Smooth muscle cell of the coronary artery (primary cell): ENCODE data around the gene OR4S2. TPM values are rescaled to one million over a fixed set of nuclear protein-coding genes. Genes with fewer than 3 reads are reported as not detected.

ENCODE experiments used
- total RNA-seq: library from RNA; depleted of rRNA; stranded (reverse); fragments of >200 nt; gene quantifications from 2 replicates; pipeline ENCODE4 v1.2.3, GENCODE V29; 2014; ENCODE audit warnings: low replicate concordance

Gene OR4S2, protein sequence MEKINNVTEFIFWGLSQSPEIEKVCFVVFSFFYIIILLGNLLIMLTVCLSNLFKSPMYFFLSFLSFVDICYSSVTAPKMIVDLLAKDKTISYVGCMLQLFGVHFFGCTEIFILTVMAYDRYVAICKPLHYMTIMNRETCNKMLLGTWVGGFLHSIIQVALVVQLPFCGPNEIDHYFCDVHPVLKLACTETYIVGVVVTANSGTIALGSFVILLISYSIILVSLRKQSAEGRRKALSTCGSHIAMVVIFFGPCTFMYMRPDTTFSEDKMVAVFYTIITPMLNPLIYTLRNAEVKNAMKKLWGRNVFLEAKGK
- total RNA-seq: not detected in 2 replicates

DNA sequence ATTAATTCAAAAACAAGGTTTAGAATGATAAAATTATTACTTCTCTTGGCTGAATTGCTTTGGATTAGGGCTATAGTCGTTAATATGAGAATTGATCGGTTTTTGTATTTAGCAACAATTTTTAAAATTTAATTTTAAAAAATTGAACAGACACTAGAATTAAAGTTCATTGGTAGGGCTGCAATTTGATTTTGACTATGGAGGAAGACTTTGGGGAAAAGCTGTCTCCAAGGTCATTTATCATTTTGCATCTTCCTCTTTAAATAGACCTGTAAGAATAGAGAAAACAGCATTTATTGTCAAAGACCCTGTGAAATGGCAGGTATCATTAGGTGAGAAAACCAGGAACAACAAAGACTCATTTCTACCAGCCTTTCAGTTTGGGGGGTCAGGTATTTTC, at the start of gene OR4S2:
Gene OR4S2, plus strand, starts transcription at position 301 of the 400 bp plus-strand sequence. CDS start 2,577 bp downstream, outside the sequence.

DNA sequence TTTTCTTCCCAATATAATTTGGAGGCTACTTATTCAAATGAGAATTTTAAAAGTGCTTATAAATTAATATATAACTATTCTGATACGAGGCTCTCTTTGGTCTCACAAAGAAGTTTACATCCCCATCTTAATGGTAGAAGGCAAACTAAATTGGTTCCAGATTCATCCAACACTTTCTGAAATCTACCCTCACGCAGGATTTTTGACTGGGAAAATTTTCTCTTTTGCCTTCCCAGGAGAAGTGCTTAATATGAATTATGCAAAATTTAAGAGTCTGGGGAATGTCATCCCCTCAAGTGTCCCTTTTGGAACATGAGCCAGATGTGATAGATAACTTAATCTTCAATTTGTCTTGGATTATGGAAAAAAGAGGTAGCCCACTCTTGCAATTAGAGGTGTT, 40.6 kb upstream of the OR4S2 start, which contains the start of gene OR4C11:
Gene OR4C11, minus strand, starts transcription at position 101 of the 400 bp plus-strand sequence. CDS start 3,272 bp downstream, outside the sequence.

DNA sequence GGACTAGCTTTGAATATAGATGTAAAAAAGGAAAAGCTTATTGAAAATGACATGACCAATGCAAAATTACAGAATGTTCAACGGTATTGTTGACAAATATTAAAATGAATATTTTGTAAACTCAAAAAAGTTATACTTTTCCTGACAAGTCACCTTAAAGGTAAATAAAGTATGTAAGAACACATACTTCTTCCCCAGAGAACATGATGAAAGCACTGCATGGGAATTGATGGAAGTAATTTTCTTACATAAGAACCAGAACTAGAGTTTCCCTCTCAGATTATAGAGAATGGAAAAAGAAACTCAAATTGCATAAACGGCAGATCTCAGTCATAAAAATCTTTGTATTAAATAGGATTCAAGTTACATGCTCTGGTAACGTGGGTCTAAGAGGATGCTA, 13.3 kb upstream of the OR4S2 start, which contains the start of gene OR4P4:
Gene OR4P4, plus strand, starts transcription at position 301 of the 400 bp plus-strand sequence.

DNA sequence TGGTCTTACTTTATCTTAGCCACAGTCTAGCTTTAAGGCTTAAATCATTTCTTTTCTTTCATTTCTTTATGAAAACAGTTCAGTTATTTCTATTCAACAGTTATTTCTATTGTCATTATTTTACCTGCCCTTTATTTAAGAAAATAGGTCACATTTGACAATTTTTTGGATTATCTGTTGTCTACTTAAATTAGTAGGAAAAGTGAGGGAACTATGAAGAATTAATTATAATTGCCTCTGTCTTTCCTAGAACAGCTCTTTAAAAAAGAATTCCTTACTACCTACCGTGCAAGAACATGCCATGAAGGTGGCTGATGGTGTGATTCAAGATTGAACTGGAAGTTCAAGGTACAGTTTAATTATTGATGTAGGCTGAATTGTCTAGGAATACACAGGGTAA, 13.8 kb downstream of the OR4S2 start, which contains the start of gene OR4C6:
Gene OR4C6, plus strand, starts transcription at position 301 of the 400 bp plus-strand sequence. CDS start 2,966 bp downstream, outside the sequence.

Other genes with a start within 250 kb of the OR4S2 start
- gene OR4C15, start 93.9 kb upstream of the OR4S2 start, total RNA-seq: not detected in 2 replicates
- gene OR4C16, start 76.2 kb upstream of the OR4S2 start, total RNA-seq: not detected in 2 replicates
- gene OR4C11, start 40.7 kb upstream of the OR4S2 start, total RNA-seq: under 0.01 TPM in 1 of 2 replicates, not detected in the other
- gene OR4P4, start 13.2 kb upstream of the OR4S2 start, total RNA-seq: not detected in 2 replicates
- not detected in 2 replicates for gene OR4C6, start 13.9 kb downstream of the OR4S2 start, total RNA-seq
- gene OR5D13, start 125.1 kb downstream of the OR4S2 start, total RNA-seq: not detected in 2 replicates
- not detected in 2 replicates for gene OR5D14, start 147.2 kb downstream of the OR4S2 start, total RNA-seq
- not detected in 2 replicates for gene OR5L1, start 163.0 kb downstream of the OR4S2 start, total RNA-seq
- not detected in 2 replicates for gene OR5D18, start 171.3 kb downstream of the OR4S2 start, total RNA-seq
- gene OR5L2, start 178.9 kb downstream of the OR4S2 start, total RNA-seq: not detected in 2 replicates
- gene OR5D16, start 190.4 kb downstream of the OR4S2 start, total RNA-seq: not detected in 2 replicates
- not detected in 2 replicates for gene TRIM51, start 235.0 kb downstream of the OR4S2 start, total RNA-seq